Left renal pelvis (tissue), 4 donors: ENCODE data around the gene ABCA2. TPM values are rescaled to one million over a fixed set of nuclear protein-coding genes. Genes with fewer than 3 reads are reported as not detected.

Experiments
- DNase-seq, 4 donors: peaks; one replicate each; pipeline ENCODE4 v3.0.0-alpha.2; 2013; ENCODE audit warnings: low read depth in 4 of 4, low spot score in 3 of 4
- polyA plus RNA-seq, 4 donors: library from polyadenylated mRNA; unstranded; fragments of 120-200 nt; gene quantifications; one replicate each; pipeline ENCODE4 v1.2.1, GENCODE V29; 2013; ENCODE audit not compliant: insufficient read length in 4 of 4

The ABCA2 gene
- polyA plus RNA-seq, 4 donors: 18.7 to 52.8 (median 39.7) TPM

DNA sequence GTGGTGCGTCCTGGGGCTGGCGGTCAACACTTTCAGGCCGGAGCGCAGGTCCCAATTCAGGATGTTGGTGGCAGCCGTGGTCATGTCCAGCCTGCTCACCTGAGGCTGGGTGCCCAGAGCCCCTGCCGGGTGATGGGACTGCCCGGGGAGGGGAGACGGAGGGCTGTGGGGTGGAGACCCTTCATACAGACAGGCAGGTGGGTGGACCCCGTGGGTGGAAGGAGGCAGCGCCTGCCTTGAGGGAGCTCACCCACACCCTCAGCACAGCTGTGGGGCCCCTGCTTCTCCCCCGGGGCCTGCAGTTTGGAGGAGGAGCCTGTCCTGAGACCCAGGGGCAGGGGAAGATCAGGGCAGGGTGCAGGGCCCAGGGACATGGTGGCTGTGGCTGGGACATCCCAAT is 57.7 kb downstream of the ABCA2 start:
- no peak for DNase-seq

GRCh38 chr9:136969774-136970173 is 58.3 kb downstream of the ABCA2 start:
- no peak for DNase-seq

- no peak for DNase-seq
These were observed 58.9 kb downstream of the ABCA2 start for GRCh38 chr9:136969150-136969549.

DNA sequence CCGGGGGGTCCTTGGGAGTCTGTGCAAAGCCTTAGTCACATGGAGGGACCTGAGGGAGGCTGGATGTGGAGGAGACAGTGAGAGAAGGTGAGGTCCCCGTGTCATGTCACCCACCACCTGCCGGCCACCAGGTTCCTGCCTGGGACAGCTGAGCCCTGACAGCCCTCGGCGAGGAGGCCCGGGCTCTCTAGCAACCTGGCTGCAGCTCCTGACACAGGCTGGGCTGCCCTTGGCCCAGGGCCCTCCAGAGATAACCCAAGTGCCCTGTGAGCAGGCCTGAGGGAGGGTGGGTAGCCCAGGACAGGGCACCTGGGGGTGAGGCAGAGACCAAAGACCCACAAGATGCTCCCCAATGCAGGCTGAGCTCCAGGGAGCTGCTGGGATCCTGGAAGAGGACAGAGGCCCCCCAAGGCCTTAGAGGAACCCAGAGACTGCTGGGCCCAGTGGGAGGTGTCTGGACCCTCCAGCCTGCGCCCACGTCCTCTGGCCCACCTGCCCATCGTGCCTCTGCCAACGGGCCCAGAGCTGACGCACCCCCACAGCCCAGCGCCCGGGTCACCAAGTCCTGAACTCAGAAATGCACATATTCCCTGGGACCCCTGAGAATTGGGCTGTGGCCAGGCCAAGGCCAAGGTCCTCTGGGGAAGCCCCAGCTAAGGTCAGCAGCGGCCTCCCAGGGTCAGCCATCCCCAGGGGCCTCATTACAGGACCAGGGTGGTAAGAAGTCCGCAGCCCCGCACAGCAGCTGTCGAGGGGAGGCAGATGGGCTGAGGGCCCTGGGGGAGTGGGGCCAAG is 59.5 kb downstream of the ABCA2 start:
- DNase-seq: no peak

GRCh38 chr9:136965771-136966484 is 62.1 kb downstream of the ABCA2 start:
- DNase-seq: no peak

DNA sequence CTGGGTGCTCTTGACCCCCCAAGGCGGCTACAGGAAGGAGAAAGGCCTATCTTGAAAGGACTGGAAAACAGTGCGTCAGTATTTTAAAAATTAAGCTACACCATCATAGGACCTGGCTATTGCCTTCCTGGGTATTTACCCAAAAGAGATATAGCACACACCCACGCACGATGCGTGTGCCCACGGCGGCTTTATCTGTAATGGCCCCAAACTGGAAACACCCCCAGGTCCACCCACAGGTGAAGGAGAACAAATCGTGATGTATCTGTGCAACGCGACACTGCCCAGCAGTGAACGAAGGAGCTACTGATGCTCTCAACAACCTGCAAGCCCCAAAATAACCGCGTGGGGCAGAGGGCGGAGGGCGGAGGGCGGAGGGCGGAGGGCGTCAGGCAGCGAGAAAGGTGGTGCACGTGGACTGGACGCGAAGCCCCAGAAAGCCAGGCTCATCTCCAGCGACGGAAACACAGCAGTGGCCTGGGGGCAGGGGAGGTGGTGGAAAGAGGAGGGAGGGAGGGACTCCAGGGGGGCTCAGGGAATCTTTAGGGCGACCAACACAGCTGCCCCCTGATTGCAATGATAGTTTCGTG is 63.1 kb downstream of the ABCA2 start:
- no peak for DNase-seq

DNA sequence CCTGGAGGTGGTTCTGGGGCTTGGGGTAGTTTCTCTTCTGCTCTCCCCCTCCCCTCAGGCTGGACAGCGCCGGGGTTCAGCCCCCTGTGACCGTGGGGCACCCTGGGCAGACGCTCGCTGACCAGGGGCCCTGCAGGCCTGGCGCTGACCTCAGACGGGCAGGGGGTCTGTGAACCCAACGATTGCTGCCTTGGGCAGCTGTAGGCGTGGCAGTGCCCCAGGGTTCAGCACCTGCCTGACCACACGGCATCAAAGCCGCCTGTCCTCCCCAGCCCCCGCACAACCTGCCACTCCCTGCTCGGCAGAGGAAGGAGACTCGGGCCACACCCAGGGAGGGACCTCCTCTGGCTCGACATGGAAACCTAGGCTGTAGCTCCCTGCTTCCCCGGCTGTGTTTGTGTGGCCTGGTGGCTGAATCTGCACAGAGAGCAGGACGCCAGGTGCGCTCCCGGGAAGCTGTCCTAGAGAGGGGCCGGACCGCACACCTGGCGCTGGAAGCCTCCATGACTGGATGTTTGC is 63.8 kb downstream of the ABCA2 start:
- no peak for DNase-seq

- no peak for DNase-seq
These were observed 64.3 kb downstream of the ABCA2 start for GRCh38 chr9:136963751-136964150.

DNA sequence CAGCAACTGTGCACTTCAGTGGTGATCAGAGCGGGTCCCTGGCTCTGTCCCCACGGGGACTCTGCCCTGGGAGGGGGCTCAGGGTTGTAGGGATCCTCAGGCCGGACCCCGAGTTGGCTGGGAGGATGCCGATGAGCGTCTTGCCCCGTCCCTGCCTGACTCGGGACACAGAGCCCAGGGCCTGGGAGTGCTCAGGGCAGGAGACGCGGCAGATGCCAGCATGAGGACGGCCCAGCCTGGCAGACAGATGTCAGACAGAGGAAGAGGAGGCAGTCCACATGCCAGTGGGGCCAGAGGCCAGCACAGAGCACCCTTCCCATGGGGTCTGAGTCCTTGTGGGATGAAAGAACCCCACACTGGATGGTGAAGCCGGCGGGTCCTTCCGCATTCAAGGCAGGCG is 64.7 kb downstream of the ABCA2 start:
- no peak for DNase-seq

- no peak for DNase-seq
These were observed 65.3 kb downstream of the ABCA2 start for GRCh38 chr9:136962701-136963248.

- DNase-seq: no peak
These were observed 65.9 kb downstream of the ABCA2 start for GRCh38 chr9:136962163-136962562.

GRCh38 chr9:136961279-136962065 is 66.6 kb downstream of the ABCA2 start:
- no peak for DNase-seq

GRCh38 chr9:136960938-136961275 is 67.1 kb downstream of the ABCA2 start:
- no peak for DNase-seq

DNA sequence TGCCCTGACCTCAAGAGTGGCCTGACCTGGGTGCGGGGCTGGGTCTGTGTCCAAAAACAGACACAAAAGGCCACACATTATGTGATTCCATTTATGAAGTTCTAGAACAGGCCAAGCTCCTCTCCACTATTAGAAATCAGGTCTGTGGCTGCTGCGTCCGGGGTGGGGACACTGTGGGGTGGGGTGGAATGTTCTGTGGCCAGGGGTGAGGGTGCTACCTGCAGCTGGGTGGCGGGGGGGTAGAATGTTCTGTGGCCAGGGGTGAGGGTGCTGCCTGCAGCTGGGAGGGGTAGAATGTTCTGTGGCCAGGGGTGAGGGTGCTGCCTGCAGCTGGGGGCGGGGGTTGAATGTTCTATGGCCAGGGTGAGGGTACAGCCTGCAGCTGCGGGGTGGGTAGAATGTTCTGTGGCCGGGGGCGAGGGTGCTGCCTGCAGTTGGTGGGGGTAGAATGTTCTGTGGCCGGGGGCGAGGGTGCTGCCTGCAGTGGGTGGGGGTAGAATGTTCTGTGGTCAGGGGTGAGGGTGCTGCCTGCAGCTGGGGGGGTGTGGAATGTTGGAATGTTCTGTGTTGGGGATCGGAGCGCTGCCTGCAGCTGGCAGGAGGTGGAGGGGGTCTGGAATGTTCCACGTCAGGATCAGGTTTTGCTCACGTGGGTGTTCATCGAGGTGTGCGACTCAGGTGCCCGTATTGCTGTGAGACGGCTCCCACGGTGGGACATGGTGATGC is 67.7 kb downstream of the ABCA2 start:
- no peak for DNase-seq

DNA sequence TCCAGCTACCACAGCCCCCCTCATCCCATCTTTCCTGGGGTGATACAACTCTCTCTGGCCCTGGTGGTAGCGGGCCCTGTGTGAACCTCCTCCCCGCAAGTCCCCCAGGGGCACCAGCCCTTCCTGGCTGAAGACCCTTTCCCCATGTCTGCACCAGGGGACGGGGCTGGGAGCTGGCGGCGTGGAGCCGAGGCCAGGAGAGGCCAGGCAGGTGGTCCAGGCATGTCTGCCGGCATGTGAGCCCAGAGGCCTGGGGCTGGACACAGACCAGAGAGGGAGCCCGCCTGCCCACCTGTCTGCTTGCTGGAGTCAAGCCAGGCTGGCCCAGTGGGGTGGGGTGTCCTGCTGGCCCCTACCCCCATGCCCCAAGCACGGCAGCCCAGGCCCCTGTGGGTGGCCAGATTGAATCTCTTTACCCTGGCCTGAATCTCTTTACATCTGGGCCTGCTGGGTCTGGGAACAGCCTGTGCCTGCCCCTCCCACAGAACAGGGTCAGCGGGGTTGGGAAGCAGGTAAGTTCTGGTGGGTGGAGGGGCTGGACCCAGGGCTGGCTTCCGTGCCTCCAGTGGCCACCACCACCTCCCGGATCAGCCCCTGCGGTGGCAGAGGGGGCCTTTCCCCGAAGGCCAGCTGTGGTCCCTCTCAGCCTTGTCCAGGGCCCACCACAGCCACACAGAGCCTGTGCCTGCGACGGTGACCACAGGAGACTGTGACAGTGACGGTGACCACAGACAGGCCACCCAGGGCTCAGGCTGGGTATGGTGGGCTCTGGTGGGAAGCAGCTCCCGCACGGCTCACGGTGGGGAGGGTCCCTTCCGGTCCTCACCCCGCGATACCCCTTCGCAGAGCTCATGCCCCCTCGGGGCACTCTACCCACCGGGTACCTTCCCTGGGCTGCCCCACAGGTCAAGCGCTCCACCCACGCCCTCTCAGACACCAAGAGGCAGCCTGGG is 68.9 kb downstream of the ABCA2 start:
- DNase-seq: no peak

DNA sequence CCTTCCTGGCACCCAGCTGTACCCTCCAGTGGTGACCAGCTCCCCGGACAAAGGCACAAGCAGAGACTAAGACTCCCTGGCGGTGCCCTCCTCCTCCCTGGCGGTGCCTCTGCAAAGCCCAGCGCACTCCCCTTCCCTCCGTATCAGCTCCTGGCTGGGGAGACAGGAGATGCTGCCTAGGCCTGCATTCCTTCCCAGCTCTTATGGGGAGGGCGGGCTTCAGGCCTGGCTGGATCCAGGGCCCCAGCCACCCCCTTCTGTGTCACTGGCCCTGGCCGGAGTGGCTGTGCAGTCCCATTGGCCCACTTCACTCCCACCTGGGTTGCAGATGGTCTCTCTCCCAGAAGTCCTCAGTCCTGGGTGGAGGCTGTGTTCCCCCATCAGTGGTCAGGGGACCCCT is 69.6 kb downstream of the ABCA2 start:
- DNase-seq: no peak

DNA sequence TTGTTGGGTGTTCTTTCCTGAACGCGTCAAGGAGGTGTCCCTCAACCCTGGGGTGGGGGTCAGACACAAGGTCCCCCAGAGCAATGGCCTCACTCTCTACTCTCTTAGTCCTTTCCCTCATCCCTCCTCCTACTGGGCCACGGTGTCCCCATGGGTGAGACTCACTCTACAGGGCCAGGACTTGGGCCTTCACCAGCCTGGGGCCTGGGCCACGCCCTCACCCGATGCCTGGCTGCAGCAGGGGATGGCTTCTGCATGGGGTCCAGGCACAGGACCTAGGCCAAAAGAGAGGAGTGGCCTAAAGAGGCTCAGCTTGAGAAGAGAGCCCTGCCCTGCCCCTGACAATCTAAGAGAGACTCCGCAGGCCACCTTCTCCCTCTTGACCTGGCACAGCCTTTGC is 70.1 kb downstream of the ABCA2 start:
- DNase-seq: no peak

DNA sequence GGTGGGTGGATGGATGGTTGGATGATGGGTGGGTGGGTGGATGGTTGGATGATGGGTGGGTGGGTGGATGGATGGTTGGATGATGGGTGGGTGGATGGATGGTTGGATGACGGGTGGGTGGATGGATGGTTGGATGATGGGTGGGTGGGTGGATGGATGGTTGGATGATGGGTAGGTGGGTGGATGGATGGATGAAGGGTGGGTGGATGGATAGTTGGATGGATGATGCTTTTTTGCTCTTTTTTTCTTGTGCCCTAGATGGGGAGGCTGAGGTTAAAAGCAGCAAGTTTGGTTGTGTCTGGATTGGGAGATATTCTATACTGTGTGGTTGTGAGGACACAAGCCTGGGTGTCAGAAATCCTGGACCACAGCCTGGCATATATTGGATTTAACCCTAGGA is 70.6 kb downstream of the ABCA2 start:
- DNase-seq: no peak
